ENCODE data around the gene LPAR5. TPM values are rescaled to one million over a fixed set of nuclear protein-coding genes. Genes with fewer than 3 reads are reported as not detected.

The LPAR5 gene
- total and polyA plus RNA-seq, 2 of the 8 experiments (the other 6 are each of a cell fraction or from before 2014, with no cell fraction given) = 0.22 to 0.24 TPM

DNA sequence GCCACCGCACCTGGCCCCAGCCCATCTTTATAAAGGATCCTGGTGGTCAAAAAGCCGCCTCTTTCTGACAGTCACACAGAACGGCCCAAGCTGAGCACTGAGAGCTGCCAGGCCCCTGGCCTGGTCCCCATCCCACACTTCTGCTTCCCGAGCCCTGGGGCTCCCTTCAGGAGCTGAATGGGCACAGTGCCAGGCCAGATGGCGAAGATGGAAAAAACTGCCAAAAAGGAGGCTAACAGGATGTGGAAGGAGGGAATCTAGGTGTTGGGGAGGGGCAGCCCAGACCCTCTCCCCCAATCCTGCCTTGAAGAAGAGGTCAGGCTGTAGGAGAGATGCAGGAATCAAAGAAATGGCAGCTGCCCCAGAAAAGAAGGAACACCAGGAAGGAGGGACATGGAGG, 5.0 kb downstream of the LPAR5 start:
- H2BK20ac ChIP-seq (ENCODE audit: low read length) = no peak overlapping the region
- WGBS, 2 experiments (ENCODE audit: extremely low coverage in 1 of 2, insufficient coverage in 1 of 2, insufficient read length in 1 of 2, insufficient replicate concordance in 2 of 2, low coverage in 1 of 2, low lambda C conversion rate in 2 of 2, missing lambda C conversion rate in 1 of 2) = 86% methylated on average over 5 of the region's 5 CpGs; no CpG with 5 or more reads in 1 of the 2 experiments
- ChIA-PET POLR2A (ENCODE audit: partially characterized antibody) (interaction anchor here (1.0 to 2.5 kb wide), 7 partner anchors 9 to 96 kb away, joined by 3 to 18 read pairs (median 5); partner anchors contain the start of gene ACRBP), CTCF (ENCODE audit: partially characterized antibody) (interaction anchor here (1.0 to 7.9 kb wide), 7 partner anchors 10 to 195 kb away, joined by 3 to 65 read pairs (median 4); no protein-coding TSS in a partner anchor)
- no peak overlapping the region for H3K4me2 ChIP-seq (ENCODE audit: insufficient read depth in 1 of 2, low read depth in 2 of 2, low read length in 2 of 2)
- no peak overlapping the region for H3K23ac ChIP-seq (ENCODE audit: insufficient read length)
- no peak overlapping the region for H3K56ac ChIP-seq (replicated peaks; ENCODE audit: insufficient read length, low read depth, low read length)
- no peak for TF ChIP-seq CREB1 (IDR thresholded peaks at IDR 0.05)
- TF ChIP-seq TAF7 (optimal IDR thresholded peaks at IDR 0.05; ENCODE audit: borderline replicate concordance, low read depth, low read length) = no peak
- no peak for TF ChIP-seq RFX5 (IDR thresholded peaks at IDR 0.05; ENCODE audit: borderline replicate concordance, low read depth, low read length)
- no peak overlapping the region for H4K5ac ChIP-seq (ENCODE audit: insufficient read length, low read depth, low read length)
- no peaks in the 10 kb centered on the region for H3K27me3 ChIP-seq (replicated peaks in 1 of 4; ENCODE audit: control insufficient read depth in 3 of 4, extremely low read depth in 1 of 4, insufficient read depth in 3 of 4, low read length in 3 of 4)
- H2BK15ac ChIP-seq (ENCODE audit: low read length) = no peak overlapping the region
- peaks cover 0 to 8% (median 2%) of the 10 kb centered on the region in 4 experiments; a peak in 4 of 7 replicates for H3K4me1 ChIP-seq (replicated peaks in 1 of 4; ENCODE audit: control insufficient read depth in 3 of 4, insufficient read depth in 4 of 4, low read length in 3 of 4)
- DNase-seq (ENCODE audit: low read depth in 1 of 2, low spot score in 2 of 2) = no peak
- H4K91ac ChIP-seq (replicated peaks; ENCODE audit: insufficient read length, low read length) = no peak overlapping the region
- H3K27ac ChIP-seq (ENCODE audit: low read depth, low read length) = no peak overlapping the region
- H3K4ac ChIP-seq (replicated peaks; ENCODE audit: insufficient read length, low read depth, low read length) = no peak overlapping the region
- H3K9me3 ChIP-seq (ENCODE audit: insufficient read depth in 2 of 2, low read depth in 1 of 2, low read length in 1 of 2) = no peaks in the 10 kb centered on the region
- 0 out of 2 replicates have a peak overlapping the region, but pooled peaks have one; percentile 75 for H2BK12ac ChIP-seq (ENCODE audit: low read depth, low read length)
- no peak overlapping the region for H3K9ac ChIP-seq (replicated peaks in 1 of 4; ENCODE audit: extremely low read depth in 1 of 4, low read depth in 3 of 4, low read length in 3 of 4)
- H3K79me1 ChIP-seq (ENCODE audit: low read depth, low read length) = no peaks in the 10 kb centered on the region
- H3K23me2 ChIP-seq (ENCODE audit: low read depth, low read length) = no peaks in the 10 kb centered on the region
- H3K79me2 ChIP-seq (ENCODE audit: control insufficient read depth in 1 of 2, insufficient read depth in 2 of 2, low read length in 2 of 2) = no peaks in the 10 kb centered on the region
- no peaks in the 10 kb centered on the region for H4K20me1 ChIP-seq (replicated peaks in 1 of 2; ENCODE audit: control insufficient read depth in 1 of 2, insufficient read depth in 2 of 2, low read length in 2 of 2)
- H2AFZ ChIP-seq (ENCODE audit: low read length) = no peak overlapping the region
- no peak for FAIRE-seq
- no peak overlapping the region for H2AK5ac ChIP-seq (ENCODE audit: low read depth, low read length)
- H3K18ac ChIP-seq (ENCODE audit: extremely low read depth, low read length) = no peak overlapping the region
- no peak overlapping the region for H2BK5ac ChIP-seq (ENCODE audit: low read depth, low read length)
- H3K36me3 ChIP-seq (ENCODE audit: control insufficient read depth in 2 of 4, insufficient read depth in 4 of 4, low read length in 3 of 4) = no peaks in the 10 kb centered on the region
- no peak overlapping the region for H4K8ac ChIP-seq (ENCODE audit: extremely low read depth, insufficient read depth, low read length)
- H3K4me3 ChIP-seq (ENCODE audit: extremely low read depth in 1 of 4, insufficient read depth in 2 of 4, low read depth in 3 of 4, low read length in 4 of 4) = no peak overlapping the region
- H2BK120ac ChIP-seq (replicated peaks; ENCODE audit: low read depth, low read length) = no peak overlapping the region
- H3K14ac ChIP-seq (ENCODE audit: insufficient read length) = no peak overlapping the region

Measured in H1 (cell line).